ENCODE results near the gene ABHD14A. TPM values are rescaled to one million over a fixed set of nuclear protein-coding genes. Genes with fewer than 3 reads are reported as not detected.

Gene ABHD14A
- total RNA-seq, 4 donors from 2014 or later = 2.2 to 14.8 (median 5.0) TPM

- no peak overlapping the region for H3K4me3 ChIP-seq (ENCODE audit: low read depth, poor library complexity, severe bottlenecking)
- no peak for DNase-seq (ENCODE audit: low spot score in 2 of 2)
- intact Hi-C loops (cut with DNase I; ENCODE audit: low total_unique reads) = no loop called here
- WGBS, 2 donors = 92% methylated on average over 27 to 28 of the region's 28 CpGs
- TF ChIP-seq CTCF (IDR thresholded peaks at IDR 0.05) = no peak
These were observed 39.6 kb upstream of the ABHD14A start for GRCh38 chr3:51934991-51935885.

GRCh38 chr3:51935886-51936755, 38.7 kb upstream of the ABHD14A start:
- intact Hi-C loops (cut with DNase I; ENCODE audit: low total_unique reads) = no loop called here
- DNase-seq (ENCODE audit: low spot score in 2 of 2) = peak in 1 of 2 donors; percentile 65
- WGBS, 2 donors = 94 to 95% methylated on average over 24 to 25 of the region's 25 CpGs
- no peak overlapping the region for H3K4me3 ChIP-seq (ENCODE audit: low read depth, poor library complexity, severe bottlenecking)
- TF ChIP-seq POLR2A (IDR thresholded peaks at IDR 0.05) (no peak), CTCF (IDR thresholded peaks at IDR 0.05) (no peak)

- intact Hi-C loops (cut with DNase I; ENCODE audit: low total_unique reads) = no loop called here
- TF ChIP-seq CTCF (IDR thresholded peaks at IDR 0.05) = no peak
- no peak for TF ChIP-seq POLR2A (IDR thresholded peaks at IDR 0.05)
- DNase-seq (ENCODE audit: low spot score in 2 of 2) = peak in 1 of 2 donors; percentile 48
- 77 to 80% methylated on average over 7 to 9 of the region's 9 CpGs for WGBS, 2 donors
- no peak overlapping the region for H3K4me3 ChIP-seq (ENCODE audit: low read depth, poor library complexity, severe bottlenecking)
These were observed 37.9 kb upstream of the ABHD14A start for GRCh38 chr3:51937014-51937413.

- intact Hi-C loops (cut with DNase I; ENCODE audit: low total_unique reads) = no loop called here
- TF ChIP-seq CTCF (IDR thresholded peaks at IDR 0.05) (no peak), POLR2A (IDR thresholded peaks at IDR 0.05) (no peak)
- no peak overlapping the region for H3K4me3 ChIP-seq (ENCODE audit: low read depth, poor library complexity, severe bottlenecking)
- DNase-seq (ENCODE audit: low spot score in 2 of 2) = peak in 1 of 2 donors; percentile 72
- WGBS, 2 donors = 92 to 93% methylated on average over 13 of the region's 13 CpGs
These were observed 37.0 kb upstream of the ABHD14A start for GRCh38 chr3:51937611-51938450.

- intact Hi-C loops (cut with DNase I; ENCODE audit: low total_unique reads) = no loop called here
- TF ChIP-seq POLR2A (IDR thresholded peaks at IDR 0.05) = no peak
- no peak for TF ChIP-seq CTCF (IDR thresholded peaks at IDR 0.05)
- DNase-seq (ENCODE audit: low spot score in 2 of 2) = peak in 1 of 2 donors; percentile 79
- 89 to 94% methylated on average over 9 of the region's 9 CpGs for WGBS, 2 donors
- H3K4me3 ChIP-seq (ENCODE audit: low read depth, poor library complexity, severe bottlenecking) = no peak overlapping the region
These were observed 36.0 kb upstream of the ABHD14A start for GRCh38 chr3:51938780-51939425.

All from lower leg skin (tissue), 4 donors.